SK-N-SH (cell line): Measurements from ENCODE around the gene LHB. TPM values are rescaled to one million over a fixed set of nuclear protein-coding genes. Genes with fewer than 3 reads are reported as not detected.
"Not testable (repeated sequence)": the region's sequence is repeated elsewhere in the genome, so short reads cannot be mapped to it uniquely, and the experiment has no call there.

ENCODE experiments used
- CTCF ChIA-PET: fragments of 300-600, 350-600 bp; formaldehyde crosslinking; extraction: SDS; loops from one replicate; lab custom pipeline; 2021; lab: Yijun Ruan, JAX
- POLR2A ChIA-PET: fragments of 350-600 bp; sonication (Branson Sonifier 250); formaldehyde crosslinking; extraction: SDS; loops from one replicate; lab custom pipeline; 2020; ENCODE audit warnings: antibody characterized with exemption, inconsistent platforms; lab: Yijun Ruan, JAX
- DNase-seq: peaks from one replicate; pipeline ENCODE4 v3.0.0; 2012
- H2AFZ ChIP-seq: fragments of 200-600 bp; sonication (generic); 2 replicates; pipeline ENCODE4 v1.8.1; 2016; ENCODE audit warnings: antibody characterized with exemption, mild to moderate bottlenecking, low read depth
- H3F3A ChIP-seq: fragments of 200-600 bp; sonication (generic); replicated peaks from 2 replicates; pipeline ENCODE3; 2016; ENCODE audit warnings: antibody characterized with exemption, mild to moderate bottlenecking; ENCODE audit not compliant: insufficient read depth
- H3K27ac ChIP-seq, 2 experiments: fragments of 200-500 bp in 1 of 2; fragments of 200-600 bp in 1 of 2; sonication (Bioruptor generic) in 1 of 2; sonication (generic), shearing (Covaris generic) in 1 of 2; 2 replicates each; pipeline versions ENCODE4 v1.5.1 to v1.6.1; 2014 to 2016; ENCODE audit warnings: low read depth in 2 of 2, inconsistent platforms in 1 of 2, low read length in 1 of 2, mild to moderate bottlenecking in 1 of 2, mixed read lengths in 1 of 2
- H3K27me3 ChIP-seq: fragments of 200-600 bp; sonication (generic), shearing (Covaris generic); 2 replicates; pipeline ENCODE4 v1.6.1; 2016; ENCODE audit warnings: mixed run types; ENCODE audit not compliant: insufficient read depth
- H3K36me3 ChIP-seq, 2 experiments: fragments of 200-500 bp in 1 of 2; fragments of 200-600 bp in 1 of 2; sonication (Bioruptor generic) in 1 of 2; sonication (generic) in 1 of 2; replicated peaks in 1 of 2; 2 replicates each; pipeline versions ENCODE3 to v1.5.1; 2014 to 2016; ENCODE audit warnings: low read length in 1 of 2, mild to moderate bottlenecking in 1 of 2; ENCODE audit not compliant: insufficient read depth in 2 of 2, control insufficient read depth in 1 of 2
- H3K4me1 ChIP-seq, 2 experiments: fragments of 200-500 bp in 1 of 2; fragments of 200-600 bp in 1 of 2; sonication (Bioruptor generic) in 1 of 2; sonication (generic), shearing (Covaris generic) in 1 of 2; 2 replicates each; pipeline versions ENCODE4 v1.5.1 to v1.6.1; 2014 to 2016; ENCODE audit warnings: low read depth in 1 of 2, low read length in 1 of 2, mixed run types in 1 of 2; ENCODE audit not compliant: insufficient read depth in 2 of 2, control insufficient read depth in 1 of 2
- H3K4me2 ChIP-seq: fragments of 200-600 bp; sonication (generic), shearing (Covaris generic); 2 replicates; pipeline ENCODE4 v1.6.1; 2017; ENCODE audit warnings: mixed run types
- H3K4me3 ChIP-seq, 2 experiments: fragments of 200-500 bp in 1 of 2; fragments of 200-600 bp in 1 of 2; sonication (Bioruptor generic) in 1 of 2; sonication (generic), shearing (Covaris generic) in 1 of 2; 2 replicates each; pipeline versions ENCODE4 v1.5.1 to v1.8.1; 2014 to 2016; ENCODE audit warnings: low read depth in 2 of 2, inconsistent platforms in 1 of 2, low read length in 1 of 2, mild to moderate bottlenecking in 1 of 2, mixed read lengths in 1 of 2, moderate library complexity in 1 of 2
- H3K79me2 ChIP-seq: fragments of 200-600 bp; sonication (generic); 2 replicates; pipeline ENCODE4 v1.8.1; 2017; ENCODE audit warnings: mild to moderate bottlenecking; ENCODE audit not compliant: insufficient read depth
- H3K9ac ChIP-seq: fragments of 200-600 bp; sonication (generic); 2 replicates; pipeline ENCODE4 v1.6.1; 2017; ENCODE audit warnings: mixed run types
- H3K9me2 ChIP-seq: fragments of 200-600 bp; sonication (generic); 2 replicates; pipeline ENCODE4 v1.6.1; 2017; ENCODE audit warnings: mixed run types
- H3K9me3 ChIP-seq: fragments of 200-600 bp; sonication (generic); 2 replicates; pipeline ENCODE4 v1.6.1; 2017; ENCODE audit warnings: mixed run types, mild to moderate bottlenecking, moderate library complexity
- H4K20me1 ChIP-seq: fragments of 200-600 bp; sonication (generic); 2 replicates; pipeline ENCODE4 v1.6.1; 2017; ENCODE audit warnings: mild to moderate bottlenecking, mixed run types; ENCODE audit not compliant: insufficient read depth
- FOSL2 ChIP-seq: IDR thresholded peaks from 2 replicates; pipeline ENCODE4 v1.4.0; 2012; ENCODE audit warnings: low read depth, mild to moderate bottlenecking, moderate library complexity, borderline replicate concordance
- WGBS: methylation state at CpG from one replicate; pipeline ENCODE4 v1.1.6; 2017; ENCODE audit warnings: low lambda C conversion rate; 5-methylcytosine and 5-hydroxymethylcytosine counted together
- polyA plus RNA-seq, 3 experiments: library from polyadenylated mRNA; depleted of rRNA; stranded (reverse); fragments of >200 nt; gene quantifications; 2 replicates each; pipeline ENCODE4 v1.2.3, GENCODE V29; 2012

LHB gene
- polyA plus RNA-seq, 1 of the 3 experiments (the other 2 are of a cell fraction): 0.13 TPM

- H2AFZ ChIP-seq: peak overlapping the region; percentile 46; the same call in 1 of the 2 replicates
- H3K9me3 ChIP-seq, DNase-seq, H4K20me1 ChIP-seq, H3K9me2 ChIP-seq, H3K9ac ChIP-seq, H3F3A ChIP-seq, H3K36me3 ChIP-seq, H3K79me2 ChIP-seq, H3K27me3 ChIP-seq, H3K4me3 ChIP-seq, H3K4me1 ChIP-seq, POLR2A ChIA-PET: not testable (repeated sequence)
- CTCF ChIA-PET: interaction anchor here (1.0 kb wide), 1 partner anchor 9 kb away, joined by 3 read pairs; no protein-coding TSS in a partner anchor
- WGBS: 40% methylated on average over 5 of the region's 24 CpGs
- peak overlapping the region; percentile 37; the same call in 1 of the 2 replicates for H3K4me2 ChIP-seq
- H3K27ac ChIP-seq: peak overlapping the region in 1 of 2 experiments; percentile 44; a peak in 1 of 4 replicates
- TF ChIP-seq FOSL2: peak; percentile 30; the same call in 1 of the 2 replicates
Measured at GRCh38 chr19:49050376-49051033, 33.6 kb upstream of the LHB start.

GRCh38 chr19:49049834-49050233, 32.9 kb upstream of the LHB start:
- DNase-seq, H2AFZ ChIP-seq, H3K9me2 ChIP-seq, H3K4me2 ChIP-seq, H3K79me2 ChIP-seq, POLR2A ChIA-PET, H3K9me3 ChIP-seq, H4K20me1 ChIP-seq, H3K36me3 ChIP-seq, H3K4me1 ChIP-seq, H3K4me3 ChIP-seq, H3K27me3 ChIP-seq, H3K9ac ChIP-seq, H3F3A ChIP-seq, H3K27ac ChIP-seq, CTCF ChIA-PET: not testable (repeated sequence)
- WGBS: 61% methylated on average over 3 of the region's 4 CpGs

GRCh38 chr19:49049011-49049410, 32.1 kb upstream of the LHB start, which contains the start of gene CGB8:
Gene CGB8 (minus strand): TSS chr19:49049111. CDS start chr19:49048739, 372 bp downstream.
- H3K9me2 ChIP-seq, H4K20me1 ChIP-seq, H2AFZ ChIP-seq, H3K79me2 ChIP-seq, POLR2A ChIA-PET, H3K4me2 ChIP-seq, H3K36me3 ChIP-seq, DNase-seq, H3F3A ChIP-seq, H3K9me3 ChIP-seq, CTCF ChIA-PET, H3K9ac ChIP-seq, H3K4me1 ChIP-seq, H3K27ac ChIP-seq, H3K27me3 ChIP-seq, H3K4me3 ChIP-seq: not testable (repeated sequence)
- WGBS: 70% methylated on average over 2 of the region's 12 CpGs

GRCh38 chr19:49043548-49043947, 26.7 kb upstream of the LHB start, which contains the start of gene CGB5:
Gene CGB5 (plus strand): TSS chr19:49043848. CDS start chr19:49044210, 362 bp downstream.
- H3K27me3 ChIP-seq, POLR2A ChIA-PET: not testable (repeated sequence)
- 57% methylated on average over 13 of the region's 15 CpGs for WGBS

GRCh38 chr19:49042666-49043065, 25.8 kb upstream of the LHB start:
- H3K27me3 ChIP-seq, H4K20me1 ChIP-seq, H3K36me3 ChIP-seq, H3K9ac ChIP-seq, H3F3A ChIP-seq, H3K79me2 ChIP-seq, H3K4me3 ChIP-seq, DNase-seq, POLR2A ChIA-PET, H3K27ac ChIP-seq, H3K4me1 ChIP-seq, H2AFZ ChIP-seq, H3K4me2 ChIP-seq, H3K9me2 ChIP-seq, H3K9me3 ChIP-seq: not testable (repeated sequence)
- CTCF ChIA-PET: interaction anchor here (0.7 to 1.1 kb wide), 2 partner anchors 156 to 1465 kb away, joined by 3 read pairs; no protein-coding TSS in a partner anchor
- 64% methylated on average over 1 of the region's 4 CpGs for WGBS

More at GRCh38 chr19:49043548-49043947, 26.7 kb upstream of the LHB start, which contains the start of gene CGB5:
- H3F3A ChIP-seq, H3K9ac ChIP-seq, H3K79me2 ChIP-seq, H4K20me1 ChIP-seq, H3K36me3 ChIP-seq, H3K9me3 ChIP-seq, H3K4me1 ChIP-seq, H3K4me3 ChIP-seq, H3K27ac ChIP-seq, H2AFZ ChIP-seq, CTCF ChIA-PET, DNase-seq, H3K9me2 ChIP-seq, H3K4me2 ChIP-seq: not testable (repeated sequence)
